Mesendoderm (in vitro differentiated cells): ENCODE measurements around the gene PCDHGA7.

ENCODE experiments used
- DNase-seq: peaks from one replicate; pipeline ENCODE4 v3.0.0; 2013
- H2AK5ac ChIP-seq: 2 replicates; pipeline ENCODE4 v1.6.1; 2013; ENCODE audit warnings: low read length, inconsistent platforms
- H2BK120ac ChIP-seq: 2 replicates; pipeline ENCODE4 v1.6.1; 2013; ENCODE audit warnings: low read depth, mild to moderate bottlenecking, low read length, moderate library complexity, mixed read lengths
- H2BK15ac ChIP-seq: replicated peaks from 2 replicates; pipeline ENCODE4 v1.6.1; 2013; ENCODE audit warnings: low read depth, mild to moderate bottlenecking, moderate library complexity
- H2BK5ac ChIP-seq: 2 replicates; pipeline ENCODE4 v1.6.1; 2013; ENCODE audit warnings: low read length, inconsistent platforms
- H3K18ac ChIP-seq: 2 replicates; pipeline ENCODE4 v1.6.1; 2013; ENCODE audit warnings: mild to moderate bottlenecking, low read length, mixed read lengths
- H3K23ac ChIP-seq: one replicate; pipeline ENCODE4 v1.6.1; 2013; ENCODE audit warnings: low read length
- H3K27ac ChIP-seq: 2 replicates; pipeline ENCODE4 v1.5.1; 2013; ENCODE audit warnings: low read depth, mild to moderate bottlenecking, inconsistent platforms, low read length, moderate library complexity
- H3K27me3 ChIP-seq: 2 replicates; pipeline ENCODE4 v1.6.1; 2013; ENCODE audit warnings: low read length, control low read depth, mild to moderate bottlenecking, inconsistent platforms; ENCODE audit not compliant: insufficient read depth, poor library complexity
- H3K36me3 ChIP-seq: 2 replicates; pipeline ENCODE4 v1.6.1; 2013; ENCODE audit warnings: low read length, inconsistent platforms; ENCODE audit not compliant: control insufficient read depth, insufficient read depth
- H3K4ac ChIP-seq: one replicate; pipeline ENCODE4 v1.6.1; 2013; ENCODE audit warnings: low read depth, mild to moderate bottlenecking, low read length, moderate library complexity
- H3K4me1 ChIP-seq: 2 replicates; pipeline ENCODE4 v1.6.1; 2013; ENCODE audit warnings: low read depth, low read length, inconsistent platforms; ENCODE audit not compliant: control insufficient read depth
- H3K4me2 ChIP-seq: 2 replicates; pipeline ENCODE4 v1.6.1; 2013; ENCODE audit warnings: low read length
- H3K4me3 ChIP-seq: 2 replicates; pipeline ENCODE4 v1.5.1; 2013; ENCODE audit warnings: mild to moderate bottlenecking, low read length
- H3K56ac ChIP-seq: one replicate; pipeline ENCODE4 v1.6.1; 2013; ENCODE audit warnings: low read length
- H3K79me1 ChIP-seq: 2 replicates; pipeline ENCODE4 v1.6.1; 2013; ENCODE audit warnings: low read length, inconsistent platforms
- H3K79me2 ChIP-seq: 2 replicates; pipeline ENCODE4 v1.6.1; 2013; ENCODE audit warnings: mild to moderate bottlenecking, low read length; ENCODE audit not compliant: control insufficient read depth, insufficient read depth
- H3K9ac ChIP-seq: 2 replicates; pipeline ENCODE4 v1.6.1; 2013; ENCODE audit warnings: low read length, inconsistent platforms
- H4K5ac ChIP-seq: one replicate; pipeline ENCODE4 v1.6.1; 2013; ENCODE audit warnings: low read length
- H4K8ac ChIP-seq: one replicate; pipeline ENCODE4 v1.6.1; 2013; ENCODE audit warnings: low read depth, mild to moderate bottlenecking, control low read depth, low read length, moderate library complexity
- WGBS: extraction: QIAGEN DNeasy Blood & Tissue Kit; methylation state at CpG from one replicate; pipeline ENCODE4 v1.1.7; 2013; ENCODE audit warnings: low lambda C conversion rate, missing lambda C conversion rate; ENCODE audit not compliant: insufficient coverage; ENCODE audit errors: extremely low coverage; 5-methylcytosine and 5-hydroxymethylcytosine counted together

Gene PCDHGA7

GRCh38 chr5:141354900-141355469 lies 27.6 kb upstream of the PCDHGA7 start, which contains the start of gene PCDHGA4:
Gene PCDHGA4 (plus strand): TSS chr5:141355021. CDS start chr5:141355108, 87 bp downstream.
- no CpG with 5 or more reads among the region's 29 CpGs for WGBS

GRCh38 chr5:141355641-141356040 lies 26.9 kb upstream of the PCDHGA7 start:
- H3K18ac ChIP-seq, result no peak overlapping the region
- no peak overlapping the region for H3K4me3 ChIP-seq
- no CpG with 5 or more reads among the region's 24 CpGs for whole genome bisulfite sequencing

More at GRCh38 chr5:141354900-141355469, 27.6 kb upstream of the PCDHGA7 start, which contains the start of gene PCDHGA4:
- Histone ChIP-seq H3K9ac (no peak within 1 kb of the TSS), H3K56ac (no peak within 1 kb of the TSS), H2BK5ac (no peak within 1 kb of the TSS), H3K36me3 (no peaks in the 10 kb centered on the region), H2BK15ac (no peak within 1 kb of the TSS), H2AK5ac (no peak within 1 kb of the TSS), H3K79me2 (no peaks in the 10 kb centered on the region), H3K4me3 (no peak within 1 kb of the TSS), H4K5ac (no peak within 1 kb of the TSS), H3K4ac (no peak within 1 kb of the TSS), H3K27ac (no peak within 1 kb of the TSS), H3K4me2 (no peak within 1 kb of the TSS), H3K23ac (no peak within 1 kb of the TSS), H4K8ac (no peak within 1 kb of the TSS), H3K4me1 (no peaks in the 10 kb centered on the region), H2BK120ac (no peak within 1 kb of the TSS), H3K27me3 (no peaks in the 10 kb centered on the region), H3K18ac (no peak within 1 kb of the TSS), H3K79me1 (no peaks in the 10 kb centered on the region)
- no peak for DNase-seq

GRCh38 chr5:141356133-141356532 lies 26.4 kb upstream of the PCDHGA7 start:
- no peak overlapping the region for H3K18ac ChIP-seq
- no peak overlapping the region for H3K4me3 ChIP-seq
- no peak overlapping the region for H4K8ac ChIP-seq
- no peak overlapping the region for H2AK5ac ChIP-seq
- no peaks in the 10 kb centered on the region for H3K36me3 ChIP-seq
- H3K79me2 ChIP-seq, result no peaks in the 10 kb centered on the region
- no peak overlapping the region for H3K4ac ChIP-seq
- H2BK15ac ChIP-seq, result no peak overlapping the region
- no peak overlapping the region for H2BK5ac ChIP-seq
- no peak overlapping the region for H3K9ac ChIP-seq
- no peaks in the 10 kb centered on the region for H3K4me1 ChIP-seq
- WGBS, result no CpG with 5 or more reads among the region's 5 CpGs
- H3K79me1 ChIP-seq, result no peaks in the 10 kb centered on the region
- DNase-seq, result no peak
- no peak overlapping the region for H3K56ac ChIP-seq
- H4K5ac ChIP-seq, result no peak overlapping the region
- H2BK120ac ChIP-seq, result no peak overlapping the region
- H3K27ac ChIP-seq, result no peak overlapping the region
- H3K27me3 ChIP-seq, result no peaks in the 10 kb centered on the region
- no peak overlapping the region for H3K4me2 ChIP-seq
- no peak overlapping the region for H3K23ac ChIP-seq

More at GRCh38 chr5:141355641-141356040, 26.9 kb upstream of the PCDHGA7 start:
- Histone ChIP-seq H3K4ac (no peak overlapping the region), H3K4me1 (no peaks in the 10 kb centered on the region), H2BK120ac (no peak overlapping the region), H3K79me2 (no peaks in the 10 kb centered on the region), H4K5ac (no peak overlapping the region), H3K56ac (no peak overlapping the region), H3K27ac (no peak overlapping the region), H3K36me3 (no peaks in the 10 kb centered on the region), H3K79me1 (no peaks in the 10 kb centered on the region), H2BK5ac (no peak overlapping the region), H3K23ac (no peak overlapping the region), H2AK5ac (no peak overlapping the region), H4K8ac (no peak overlapping the region), H3K4me2 (no peak overlapping the region), H3K27me3 (no peaks in the 10 kb centered on the region), H3K9ac (no peak overlapping the region), H2BK15ac (no peak overlapping the region)
- DNase-seq, result no peak

DNA sequence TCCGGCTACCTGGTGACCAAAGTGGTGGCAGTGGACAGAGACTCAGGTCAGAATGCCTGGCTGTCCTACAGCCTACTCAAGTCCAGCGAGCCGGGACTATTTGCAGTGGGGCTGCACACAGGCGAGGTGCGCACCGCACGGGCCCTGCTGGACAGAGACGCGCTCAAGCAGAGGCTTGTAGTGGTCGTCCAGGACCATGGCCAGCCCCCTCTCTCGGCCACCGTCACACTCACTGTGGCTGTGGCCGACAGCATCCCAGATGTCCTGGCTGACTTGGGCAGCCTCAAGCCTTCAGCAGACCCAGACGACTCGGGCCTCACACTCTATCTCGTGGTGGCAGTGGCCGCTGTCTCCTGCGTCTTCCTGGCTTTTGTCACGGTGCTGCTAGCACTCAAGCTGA lies 25.6 kb upstream of the PCDHGA7 start:
- DNase-seq, result no peak
- WGBS, result no CpG with 5 or more reads among the region's 19 CpGs
- Histone ChIP-seq H3K4me1 (no peaks in the 10 kb centered on the region), H3K27me3 (no peaks in the 10 kb centered on the region), H2BK5ac (no peak overlapping the region), H3K36me3 (no peaks in the 10 kb centered on the region), H3K18ac (no peak overlapping the region), H2BK120ac (no peak overlapping the region), H2BK15ac (no peak overlapping the region), H2AK5ac (no peak overlapping the region), H3K27ac (no peak overlapping the region), H3K56ac (no peak overlapping the region), H4K5ac (no peak overlapping the region), H3K79me2 (no peaks in the 10 kb centered on the region), H3K9ac (no peak overlapping the region), H4K8ac (no peak overlapping the region), H3K23ac (no peak overlapping the region), H3K79me1 (no peaks in the 10 kb centered on the region), H3K4ac (no peak overlapping the region), H3K4me3 (no peak overlapping the region), H3K4me2 (no peak overlapping the region)

DNA sequence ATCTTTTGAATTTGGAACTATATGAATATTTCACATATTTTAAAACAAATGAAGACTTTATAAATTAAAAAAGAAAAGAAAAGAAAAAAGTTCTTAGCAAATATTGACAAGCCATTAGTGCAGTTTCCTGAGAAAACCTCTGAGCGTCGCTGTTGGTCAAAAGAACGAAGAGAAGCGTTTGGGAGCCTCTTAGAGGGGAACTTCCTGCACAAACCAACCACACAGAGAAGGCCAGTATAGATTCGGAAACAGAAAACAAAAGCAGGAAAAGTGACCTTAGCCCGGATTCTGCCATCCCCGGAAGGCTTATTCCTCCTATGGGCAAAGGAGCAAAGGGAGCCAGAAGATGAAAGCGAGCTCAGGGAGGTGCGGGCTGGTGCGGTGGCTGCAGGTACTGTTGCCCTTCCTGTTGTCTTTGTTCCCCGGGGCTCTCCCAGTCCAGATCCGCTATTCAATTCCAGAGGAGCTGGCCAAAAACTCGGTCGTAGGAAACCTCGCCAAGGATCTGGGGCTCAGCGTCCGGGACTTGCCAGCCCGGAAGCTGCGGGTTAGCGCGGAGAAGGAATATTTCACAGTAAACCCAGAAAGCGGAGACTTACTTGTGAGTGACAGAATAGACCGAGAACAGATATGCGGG lies 22.6 kb upstream of the PCDHGA7 start, which contains the start of gene PCDHGB2:
PCDHGB2 (plus strand) TSS at position 205 of the 637 bp plus-strand sequence; CDS start at position 347, 142 bp downstream.
- Histone ChIP-seq H3K4me1 (no peaks in the 10 kb centered on the region), H2BK15ac (no peak within 1 kb of the TSS), H2BK120ac (no peak within 1 kb of the TSS), H2BK5ac (no peak within 1 kb of the TSS), H3K79me1 (no peaks in the 10 kb centered on the region), H3K56ac (no peak within 1 kb of the TSS), H4K8ac (no peak within 1 kb of the TSS), H3K9ac (no peak within 1 kb of the TSS), H3K4me3 (no peak within 1 kb of the TSS), H3K27ac (no peak within 1 kb of the TSS), H3K23ac (no peak within 1 kb of the TSS), H4K5ac (no peak within 1 kb of the TSS), H3K18ac (no peak within 1 kb of the TSS), H3K27me3 (no peaks in the 10 kb centered on the region), H3K36me3 (no peaks in the 10 kb centered on the region), H3K4me2 (no peak within 1 kb of the TSS), H2AK5ac (no peak within 1 kb of the TSS), H3K79me2 (no peaks in the 10 kb centered on the region), H3K4ac (no peak within 1 kb of the TSS)
- peak; percentile 73 for DNase-seq
- no CpG with 5 or more reads among the region's 24 CpGs for WGBS
